Heart left ventricle (tissue), 16 donors: ENCODE results near the gene TMEM91. TPM values are rescaled to one million over a fixed set of nuclear protein-coding genes. Genes with fewer than 3 reads are reported as not detected.

ENCODE experiments used
- ATAC-seq, 4 donors: fragments of 200-7000 bp; cut with Tn5 transposase; one replicate each; pipeline ENCODE4 v1.9.1; 2020 to 2022; ENCODE audit warnings: moderate library complexity in 4 of 4, mild to moderate bottlenecking in 3 of 4, moderate number of reproducible peaks in 1 of 4
- DNase-seq, 5 donors: peaks; one replicate each; pipeline ENCODE4 v3.0.0-alpha.2; 2020
- H3K27ac ChIP-seq, 12 donors: fragments of 200-600 bp; sonication (generic) in 4 of 12; one replicate each; pipeline versions ENCODE4 v1.5.0 to v1.8.0; 2016 to 2022; ENCODE audit warnings: mild to moderate bottlenecking in 2 of 12
- H3K27me3 ChIP-seq, 9 donors: fragments of 200-600 bp; sonication (generic) in 2 of 9; one replicate each; pipeline versions ENCODE4 v1.5.1 to v1.8.0; 2016 to 2022; ENCODE audit warnings: mild to moderate bottlenecking in 3 of 9
- H3K36me3 ChIP-seq, 9 donors: fragments of 200-600 bp; sonication (generic) in 2 of 9; one replicate each; pipeline versions ENCODE4 v1.5.0 to v1.8.0; 2018 to 2022; ENCODE audit warnings: mild to moderate bottlenecking in 2 of 9
- H3K4me1 ChIP-seq, 12 donors: fragments of 200-600 bp; sonication (generic) in 4 of 12; one replicate each; pipeline versions ENCODE4 v1.5.0 to v1.8.0; 2016 to 2022; ENCODE audit warnings: mild to moderate bottlenecking in 3 of 12
- H3K4me3 ChIP-seq, 12 donors: fragments of 200-600 bp; sonication (generic) in 4 of 12; one replicate each; pipeline versions ENCODE4 v1.5.0 to v1.8.0; 2017 to 2022; ENCODE audit warnings: mild to moderate bottlenecking in 9 of 12, moderate library complexity in 4 of 12
- H3K9me3 ChIP-seq, 12 donors: fragments of 200-600 bp; sonication (generic) in 4 of 12; one replicate each; pipeline versions ENCODE4 v1.5.0 to v1.8.0; 2016 to 2022; ENCODE audit warnings: mild to moderate bottlenecking in 1 of 12
- CTCF ChIP-seq, 12 donors: fragments of 200-600 bp; sonication (generic) in 4 of 12; IDR thresholded peaks; one replicate each; pipeline versions ENCODE4 v1.5.0 to v1.8.0; 2018 to 2022; ENCODE audit warnings: antibody characterized with exemption in 12 of 12, mild to moderate bottlenecking in 5 of 12
- POLR2A ChIP-seq, 2 donors: fragments of 450-650 bp; IDR thresholded peaks; one replicate each; pipeline ENCODE4 v1.6.1; 2017; ENCODE audit warnings: antibody characterized with exemption in 2 of 2, mild to moderate bottlenecking in 2 of 2, moderate library complexity in 2 of 2
- WGBS, 4 donors: extraction: QIAGEN DNeasy Blood & Tissue Kit in 2 of 4; methylation state at CpG; one replicate each; pipeline versions ENCODE4 v1.1.5 to v1.1.7; 2013 to 2018; 5-methylcytosine and 5-hydroxymethylcytosine counted together
- intact Hi-C, 10 donors: fragments of 100-400 bp; cut with DNase I; formaldehyde crosslinking; loops; one replicate each; pipeline versions ENCODE4 v1.11.1 to v1.14.2; 2022
- polyA plus RNA-seq, 2 donors: library from polyadenylated mRNA; stranded (reverse); fragments of 200-250 nt; gene quantifications; one replicate each; pipeline ENCODE4 v1.2.3, GENCODE V29; 2013
- total RNA-seq, 9 donors: library from RNA; depleted of rRNA in 2 of 9; stranded (reverse); fragments of >200 nt in 2 of 9; fragmentation: NEBNext Ultra II Directional in 3 of 9; extraction: Animal tissue kit (Norgen Biotek cat#: 25700) in 3 of 9; gene quantifications; one replicate each; pipeline versions ENCODE4 v1.1.0 to v1.2.4, GENCODE V29; 2016 to 2023
- donor health status: ischemic (EF 13 %, LVEDD 7.1; RV severe dilation, severe dysfunction).
- donor health status: healthy with polysubstance abuse.
- donor health status: DM: no; HTN: yes; CAD: no.
- donor health status: DM: no; HTN: no; CAD: no.
- donor health status: ischemic (EF 25% LVEDD 6.9; RV normal size, moderate dysfunction).
- donor health status: ischemic (EF 25% LVEDD 5.7; RV mildly dilated, moderate dysfunction).
- donor health status: healthy.
- donor health status: DM: yes; HTN: yes; CAD: no.
- donor health status: ischemic (EF 35%, LVEDD 5.7; RV mildly dilated, moderate dysfunction).
- donor health status: nonischemic (EF 11% LVEDD 7.7; RV severe dilation, severe dysfunction).
- donor health status: DM: yes; HTN: yes; CAD: no.
- donor health status: PGD.
- donor health status: ischemic (EF 29% LVEDD 5.4; RV normal size, mild dysfunction).
- donor health status: nonischemic (EF 23%, LVEDD 6.1; RV moderate dilation, normal function).

TMEM91 gene
- total and polyA plus RNA-seq, 11 donors, result 1.0 to 6.7 (median 2.5) TPM

GRCh38 chr19:41398050-41398418 is 21.7 kb downstream of the TMEM91 start:
- Histone ChIP-seq H3K27me3 (no peaks in the 10 kb centered on the region), H3K27ac (peak overlapping the region; percentile 83 to 98 (median 91)), H3K9me3 (no peaks in the 10 kb centered on the region), H3K4me3 (peak overlapping the region; percentile 61 to 99 (median 90)), H3K4me1 (peaks cover 4 to 48% (median 34%) of the 10 kb centered on the region in 12 donors), H3K36me3 (peaks cover 0 to 7% (median 0%) of the 10 kb centered on the region in 9 donors)
- no peak for DNase-seq
- intact Hi-C loops, result loop anchor here in 6 of 10 donors (2.0 to 5.0 kb wide), 3 partner anchors 39 to 44 kb away; partner anchors contain the start of genes DMAC2 (in 5 of the 6) and ERICH4 (in 1 of the 6)
- no peak for ATAC-seq
- no peak for TF ChIP-seq POLR2A (IDR thresholded peaks at IDR 0.05)
- TF ChIP-seq CTCF (IDR thresholded peaks at IDR 0.05), result no peak
- 0 to 1% (median 1%) methylated on average over 5 of the region's 5 CpGs for WGBS, 4 donors

- H3K4me3 ChIP-seq, result peak overlapping the region; percentile 61 to 99 (median 90)
- peaks cover 0 to 12% (median 0%) of the 10 kb centered on the region in 9 donors for H3K36me3 ChIP-seq
- H3K27me3 ChIP-seq, result no peaks in the 10 kb centered on the region
- TF ChIP-seq POLR2A (IDR thresholded peaks at IDR 0.05) (no peak), CTCF (IDR thresholded peaks at IDR 0.05) (no peak)
- 33 to 47% (median 38%) methylated on average over 3 of the region's 3 CpGs for WGBS, 4 donors
- intact Hi-C loops, result loop anchor here in 6 of 10 donors (2.0 to 5.0 kb wide), 3 partner anchors 39 to 44 kb away; partner anchors contain the start of genes DMAC2 (in 5 of the 6) and ERICH4 (in 1 of the 6)
- H3K4me1 ChIP-seq, result peaks cover 4 to 54% (median 37%) of the 10 kb centered on the region in 12 donors
- H3K9me3 ChIP-seq, result no peaks in the 10 kb centered on the region
- DNase-seq, result no peak
- ATAC-seq, result no peak
- peak overlapping the region in 5 of 12 donors; percentile 90 to 98 (median 93) for H3K27ac ChIP-seq
Observed at GRCh38 chr19:41398598-41398997, 22.3 kb downstream of the TMEM91 start.

- Histone ChIP-seq H3K27ac (peak overlapping the region in 3 of 12 donors; percentile 92 to 94 (median 93)), H3K27me3 (no peaks in the 10 kb centered on the region), H3K9me3 (no peaks in the 10 kb centered on the region), H3K4me1 (peaks cover 4 to 58% (median 41%) of the 10 kb centered on the region in 12 donors), H3K36me3 (peaks cover 0 to 12% (median 0%) of the 10 kb centered on the region in 9 donors), H3K4me3 (peak overlapping the region in 9 of 12 donors; percentile 82 to 99 (median 93))
- DNase-seq, result no peak
- no peak for ATAC-seq
- TF ChIP-seq CTCF (IDR thresholded peaks at IDR 0.05) (no peak), POLR2A (IDR thresholded peaks at IDR 0.05) (no peak)
- WGBS, 4 donors, result 70 to 83% (median 80%) methylated on average over 3 of the region's 3 CpGs
- intact Hi-C loops, result loop anchor here in 6 of 10 donors (2.0 to 5.0 kb wide), 3 partner anchors 38 to 43 kb away; partner anchors contain the start of genes DMAC2 (in 5 of the 6) and ERICH4 (in 1 of the 6)
Observed at GRCh38 chr19:41399091-41399490, 22.8 kb downstream of the TMEM91 start.

- ATAC-seq (no peak), DNase-seq (no peak)
- Histone ChIP-seq H3K4me3 (peak overlapping the region in 1 of 12 donors; percentile 95), H3K9me3 (no peaks in the 10 kb centered on the region), H3K36me3 (peaks cover 0 to 12% (median 0%) of the 10 kb centered on the region in 9 donors), H3K27me3 (no peaks in the 10 kb centered on the region), H3K4me1 (peaks cover 4 to 58% (median 42%) of the 10 kb centered on the region in 12 donors), H3K27ac (no peak overlapping the region)
- TF ChIP-seq POLR2A (IDR thresholded peaks at IDR 0.05), result no peak
- no peak for TF ChIP-seq CTCF (IDR thresholded peaks at IDR 0.05)
- intact Hi-C loops, result loop anchor here in 6 of 10 donors (2.0 to 5.0 kb wide), 3 partner anchors 38 to 43 kb away; partner anchors contain the start of genes DMAC2 (in 5 of the 6) and ERICH4 (in 1 of the 6)
- 83 to 91% (median 90%) methylated on average over 2 of the region's 2 CpGs for whole genome bisulfite sequencing, 4 donors
Observed at GRCh38 chr19:41399525-41399924, 23.2 kb downstream of the TMEM91 start.
